ENCODE results near the gene PIEZO2. TPM values are rescaled to one million over a fixed set of nuclear protein-coding genes. Genes with fewer than 3 reads are reported as not detected.
A peak's percentile ranks its signal among the peaks of the same experiment; 100 is the strongest.
"Not testable (repeated sequence)": the region's sequence is repeated elsewhere in the genome, so short reads cannot be mapped to it uniquely, and the experiment has no call there.

PIEZO2 gene
- total RNA-seq, 2 experiments from 2014 or later = not detected

GRCh38 chr18:10629076-10629475 lies 520.3 kb downstream of the PIEZO2 start:
- H3K9me3 Mint-ChIP-seq; H3K4me3 Mint-ChIP-seq; H3K27ac Mint-ChIP-seq; CTCF ChIA-PET; H3K4me1 Mint-ChIP-seq; POLR2A ChIA-PET; H3K27me3 Mint-ChIP-seq; H3K36me3 Mint-ChIP-seq (ENCODE audit: low read depth): not testable (repeated sequence)
- peak; percentile 16 for DNase-seq

GRCh38 chr18:10626606-10627213 lies 522.7 kb downstream of the PIEZO2 start:
- CTCF ChIA-PET; H3K27me3 Mint-ChIP-seq; DNase-seq; H3K27ac Mint-ChIP-seq; POLR2A ChIA-PET; H3K9me3 Mint-ChIP-seq; H3K4me1 Mint-ChIP-seq; H3K4me3 Mint-ChIP-seq; H3K36me3 Mint-ChIP-seq (ENCODE audit: low read depth): not testable (repeated sequence)

DNA sequence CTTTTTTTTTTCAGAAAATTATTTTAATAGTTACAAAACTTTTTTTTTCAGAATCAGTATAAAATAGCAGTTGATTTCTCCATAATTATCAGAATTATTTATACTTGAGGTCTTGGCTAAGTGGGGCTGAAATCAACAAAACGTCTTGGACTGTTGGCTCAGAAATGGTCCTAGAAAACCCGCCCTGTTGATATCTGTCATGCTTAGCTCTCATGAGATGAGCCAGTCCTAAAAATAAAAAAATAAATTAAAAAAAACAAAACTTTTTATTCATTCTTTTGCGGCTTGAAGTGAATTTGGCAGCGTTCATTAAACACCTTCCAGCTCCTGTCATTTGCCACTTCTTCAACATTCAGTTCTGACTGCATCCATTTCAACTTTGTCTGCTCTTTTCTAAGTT lies 525.8 kb downstream of the PIEZO2 start:
- H3K27me3 Mint-ChIP-seq; POLR2A ChIA-PET; H3K36me3 Mint-ChIP-seq (ENCODE audit: low read depth); H3K9me3 Mint-ChIP-seq; H3K4me3 Mint-ChIP-seq; H3K27ac Mint-ChIP-seq; DNase-seq; CTCF ChIA-PET; H3K4me1 Mint-ChIP-seq: not testable (repeated sequence)

GRCh38 chr18:10622982-10623381 lies 526.4 kb downstream of the PIEZO2 start:
- CTCF ChIA-PET; H3K4me1 Mint-ChIP-seq; H3K27ac Mint-ChIP-seq; H3K27me3 Mint-ChIP-seq; DNase-seq; POLR2A ChIA-PET; H3K4me3 Mint-ChIP-seq; H3K9me3 Mint-ChIP-seq; H3K36me3 Mint-ChIP-seq (ENCODE audit: low read depth): not testable (repeated sequence)

DNA sequence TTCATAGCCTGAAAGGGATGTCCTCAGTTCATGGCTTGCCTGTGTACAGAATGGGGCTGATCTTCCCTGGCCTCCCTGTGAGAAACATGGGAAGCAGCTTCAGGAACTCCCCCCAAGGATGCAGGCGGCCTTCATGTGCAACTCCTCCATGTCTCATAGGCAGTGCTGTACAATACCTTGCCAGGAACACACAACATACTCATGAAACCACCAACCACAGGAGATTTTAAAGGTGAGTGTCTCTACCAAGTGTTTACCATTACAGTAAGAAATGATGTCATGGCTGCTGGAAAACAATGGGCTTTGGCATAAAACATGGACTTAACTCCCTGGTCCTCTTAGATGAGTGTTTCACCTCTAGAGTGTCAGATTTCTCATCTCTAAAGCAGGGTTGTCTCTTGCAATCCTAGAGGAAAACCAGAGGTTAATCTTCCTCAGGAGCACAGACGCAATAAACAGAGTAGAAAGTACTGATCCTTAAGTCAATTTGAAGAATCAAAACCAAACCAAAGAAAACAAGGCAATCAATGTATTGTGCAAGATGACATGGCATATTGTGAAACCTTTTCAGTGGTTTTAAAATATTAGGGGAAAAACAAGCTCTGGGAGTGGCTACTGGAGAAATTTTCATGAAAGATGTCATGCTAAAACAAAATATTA lies 528.6 kb downstream of the PIEZO2 start:
- POLR2A ChIA-PET; H3K36me3 Mint-ChIP-seq (ENCODE audit: low read depth); H3K4me1 Mint-ChIP-seq; DNase-seq; H3K27me3 Mint-ChIP-seq; H3K9me3 Mint-ChIP-seq; H3K4me3 Mint-ChIP-seq; CTCF ChIA-PET; H3K27ac Mint-ChIP-seq: not testable (repeated sequence)

Data from activated CD4-positive, alpha-beta memory T cell treated with anti-CD3 and anti-CD28 coated beads, Interleukin-2, amount 10 ng/mL, durations not matched to agents 7 days and 5 days (primary cell).